ENCODE data around the gene CLIP1. TPM values are rescaled to one million over a fixed set of nuclear protein-coding genes. Genes with fewer than 3 reads are reported as not detected.
A peak's percentile ranks its signal among the peaks of the same experiment; 100 is the strongest.

CLIP1 gene
- total and polyA plus RNA-seq, 2 of the 8 experiments (the other 6 are each of a cell fraction or from before 2014, with no cell fraction given) = 19.0 to 27.6 TPM

- peaks cover 0 to 10% (median 4%) of the 10 kb centered on the region in 4 experiments; a peak in 3 of 7 replicates for H3K4me1 ChIP-seq (replicated peaks in 1 of 4; ENCODE audit: control insufficient read depth in 3 of 4, insufficient read depth in 4 of 4, low read length in 3 of 4)
- no peak overlapping the region for H3K4ac ChIP-seq (replicated peaks; ENCODE audit: insufficient read length, low read depth, low read length)
- H2BK120ac ChIP-seq (replicated peaks; ENCODE audit: low read depth, low read length) = peak overlapping the region; percentile 33
- no peak overlapping the region for H3K23ac ChIP-seq (ENCODE audit: insufficient read length)
- H3K27ac ChIP-seq (ENCODE audit: low read depth, low read length) = peak overlapping the region; percentile 41; the same call in 1 of the 2 replicates
- H4K8ac ChIP-seq (ENCODE audit: extremely low read depth, insufficient read depth, low read length) = peak overlapping the region; percentile 96; the same call in 1 of the 2 replicates
- peak overlapping the region; percentile 34 for H4K5ac ChIP-seq (ENCODE audit: insufficient read length, low read depth, low read length)
- H3K4me2 ChIP-seq (ENCODE audit: insufficient read depth in 1 of 2, low read depth in 2 of 2, low read length in 2 of 2) = peak overlapping the region; percentile 89 to 96
- H2BK20ac ChIP-seq (ENCODE audit: low read length) = no peak overlapping the region
- H3K4me3 ChIP-seq (ENCODE audit: extremely low read depth in 1 of 4, insufficient read depth in 2 of 4, low read depth in 3 of 4, low read length in 4 of 4) = peak overlapping the region; percentile 67 to 73 (median 71)
- H3K79me2 ChIP-seq (ENCODE audit: control insufficient read depth in 1 of 2, insufficient read depth in 2 of 2, low read length in 2 of 2) = peaks cover 0 to 4% of the 10 kb centered on the region in 2 experiments; a peak in 1 of 4 replicates
- H3K18ac ChIP-seq (ENCODE audit: extremely low read depth, low read length) = peak overlapping the region; percentile 91
- H2AK5ac ChIP-seq (ENCODE audit: low read depth, low read length) = no peak overlapping the region
- CTCF ChIA-PET (ENCODE audit: partially characterized antibody) = interaction anchor here (1.1 to 4.0 kb wide), 6 partner anchors 8 to 64 kb away, joined by 3 to 22 read pairs (median 5); no protein-coding TSS in a partner anchor
- POLR2A ChIA-PET (ENCODE audit: partially characterized antibody) = interaction anchor here (0.9 to 2.9 kb wide), 11 partner anchors 14 to 104 kb away, joined by 3 to 10 read pairs (median 4); partner anchors contain the start of genes KNTC1, RSRC2 and ZCCHC8
- peaks cover 9% of the 10 kb centered on the region for H3K23me2 ChIP-seq (ENCODE audit: low read depth, low read length)
- H3K9me3 ChIP-seq (ENCODE audit: insufficient read depth in 2 of 2, low read depth in 1 of 2, low read length in 1 of 2) = no peaks in the 10 kb centered on the region
- TF ChIP-seq POLR2A (IDR thresholded peaks at IDR 0.05; ENCODE audit: control extremely low read depth in 1 of 2, low read depth in 2 of 2, low read length in 2 of 2) = peak in 1 of 2 experiments; percentile 9; a peak in 1 of 3 replicates
- no peak for TF ChIP-seq BRCA1 (IDR thresholded peaks at IDR 0.05; ENCODE audit: low read depth, low read length)
- TF ChIP-seq SUZ12 (IDR thresholded peaks at IDR 0.05; ENCODE audit: low read length) = 0 out of 2 replicates have a peak, but pooled peaks have one; percentile 29
- TF ChIP-seq, protein P1, sequence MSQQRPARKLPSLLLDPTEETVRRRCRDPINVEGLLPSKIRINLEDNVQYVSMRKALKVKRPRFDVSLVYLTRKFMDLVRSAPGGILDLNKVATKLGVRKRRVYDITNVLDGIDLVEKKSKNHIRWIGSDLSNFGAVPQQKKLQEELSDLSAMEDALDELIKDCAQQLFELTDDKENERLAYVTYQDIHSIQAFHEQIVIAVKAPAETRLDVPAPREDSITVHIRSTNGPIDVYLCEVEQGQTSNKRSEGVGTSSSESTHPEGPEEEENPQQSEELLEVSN (IDR thresholded peaks at IDR 0.05) = peak; percentile 81
- no peak for TF ChIP-seq TEAD4 (IDR thresholded peaks at IDR 0.05; ENCODE audit: low read depth, low read length)
- TF ChIP-seq BCL11A (IDR thresholded peaks at IDR 0.05; ENCODE audit: low read depth in 2 of 2, low read length in 2 of 2) = no peak
- no peak for TF ChIP-seq TAF7 (optimal IDR thresholded peaks at IDR 0.05; ENCODE audit: borderline replicate concordance, low read depth, low read length)
- TF ChIP-seq CEBPB (IDR thresholded peaks at IDR 0.05; ENCODE audit: low read depth, low read length) = no peak
- TF ChIP-seq KDM4A (IDR thresholded peaks at IDR 0.05; ENCODE audit: low read depth, low read length, severe bottlenecking) = peak; percentile 40
- TF ChIP-seq TCF12 (IDR thresholded peaks at IDR 0.05; ENCODE audit: low read depth, low read length) = no peak
- TF ChIP-seq, protein P2, sequence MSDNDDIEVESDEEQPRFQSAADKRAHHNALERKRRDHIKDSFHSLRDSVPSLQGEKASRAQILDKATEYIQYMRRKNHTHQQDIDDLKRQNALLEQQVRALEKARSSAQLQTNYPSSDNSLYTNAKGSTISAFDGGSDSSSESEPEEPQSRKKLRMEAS (IDR thresholded peaks at IDR 0.05) = 0 out of 2 replicates have a peak, but pooled peaks have one; percentile 10
- H4K91ac ChIP-seq (replicated peaks; ENCODE audit: insufficient read length, low read length) = peak overlapping the region; percentile 83
- H2BK5ac ChIP-seq (ENCODE audit: low read depth, low read length) = no peak overlapping the region
- H3K14ac ChIP-seq (ENCODE audit: insufficient read length) = no peak overlapping the region
- DNase-seq (ENCODE audit: low read depth in 1 of 2, low spot score in 2 of 2) = peak in 1 of 2 experiments; percentile 65
- no peaks in the 10 kb centered on the region for H3K36me3 ChIP-seq (ENCODE audit: control insufficient read depth in 2 of 4, insufficient read depth in 4 of 4, low read length in 3 of 4)
- no peaks in the 10 kb centered on the region for H4K20me1 ChIP-seq (replicated peaks in 1 of 2; ENCODE audit: control insufficient read depth in 1 of 2, insufficient read depth in 2 of 2, low read length in 2 of 2)
- peak overlapping the region; percentile 83 for H2AFZ ChIP-seq (ENCODE audit: low read length)
- no peaks in the 10 kb centered on the region for H3K79me1 ChIP-seq (ENCODE audit: low read depth, low read length)
- 1% methylated on average over 8 of the region's 39 CpGs; no CpG with 5 or more reads in 1 of the 2 experiments for WGBS, 2 experiments (ENCODE audit: extremely low coverage in 1 of 2, insufficient coverage in 1 of 2, insufficient read length in 1 of 2, insufficient replicate concordance in 2 of 2, low coverage in 1 of 2, low lambda C conversion rate in 2 of 2, missing lambda C conversion rate in 1 of 2)
- no peaks in the 10 kb centered on the region for H3K27me3 ChIP-seq (replicated peaks in 1 of 4; ENCODE audit: control insufficient read depth in 3 of 4, extremely low read depth in 1 of 4, insufficient read depth in 3 of 4, low read length in 3 of 4)
- H3K9ac ChIP-seq (replicated peaks in 1 of 4; ENCODE audit: extremely low read depth in 1 of 4, low read depth in 3 of 4, low read length in 3 of 4) = peak overlapping the region; percentile 55 to 90 (median 84)
- H2BK15ac ChIP-seq (ENCODE audit: low read length) = 0 out of 2 replicates have a peak overlapping the region, but pooled peaks have one; percentile 18
- FAIRE-seq = no peak
- no peak overlapping the region for H3K56ac ChIP-seq (replicated peaks; ENCODE audit: insufficient read length, low read depth, low read length)
- H2BK12ac ChIP-seq (ENCODE audit: low read depth, low read length) = no peak overlapping the region
Measured at GRCh38 chr12:122422730-122423257, 325 bp upstream of the CLIP1 start.

All from H1 (cell line).